WTC11 (cell line): ENCODE results near the gene RWDD4. TPM values are rescaled to one million over a fixed set of nuclear protein-coding genes. Genes with fewer than 3 reads are reported as not detected.

Source experiments
- ATAC-seq: fragments of 200-7000 bp; cut with Tn5 transposase; 2 replicates; pipeline ENCODE4 v1.10.0; 2021; ENCODE audit warnings: mild to moderate bottlenecking, moderate library complexity
- CTCF ChIA-PET: fragments of 300-600 bp; sonication (Branson Sonifier 250); formaldehyde crosslinking; loops from one replicate; lab custom pipeline; 2021; ENCODE audit warnings: antibody characterized with exemption; lab: Charles Lee
- POLR2A ChIA-PET: fragments of 350-600 bp; sonication (Branson Sonifier 250); formaldehyde crosslinking; loops from one replicate; lab custom pipeline; 2021; ENCODE audit warnings: antibody characterized with exemption; lab: Charles Lee
- DNase-seq: peaks from one replicate; pipeline ENCODE4 v3.0.0; 2021; ENCODE audit warnings: low spot score
- H3K27ac Mint-ChIP-seq: 2 replicates; pipeline ENCODE4 v1.8.0; 2021; ENCODE audit warnings: mixed read lengths
- H3K27me3 Mint-ChIP-seq: 2 replicates; pipeline ENCODE4 v1.8.0; 2021; ENCODE audit warnings: low read depth, mild to moderate bottlenecking, moderate library complexity, mixed read lengths
- H3K36me3 Mint-ChIP-seq: 2 replicates; pipeline ENCODE4 v1.8.0; 2021; ENCODE audit warnings: mixed read lengths
- H3K4me1 Mint-ChIP-seq: 2 replicates; pipeline ENCODE4 v1.8.0; 2022; ENCODE audit warnings: mixed read lengths
- H3K4me3 Mint-ChIP-seq: 2 replicates; pipeline ENCODE4 v1.8.0; 2021; ENCODE audit warnings: mild to moderate bottlenecking, moderate library complexity, mixed read lengths
- H3K9me3 Mint-ChIP-seq: 2 replicates; pipeline ENCODE4 v1.8.0; 2021; ENCODE audit warnings: mixed read lengths
- AFF4 ChIP-seq: sonication (generic); formaldehyde crosslinking; IDR thresholded peaks from 2 replicates; pipeline ENCODE4 v1.8.1; 2023; ENCODE audit warnings: mild to moderate bottlenecking, missing genetic modification reagents, borderline replicate concordance
- CBFB ChIP-seq: sonication (generic); formaldehyde crosslinking; IDR thresholded peaks from 2 replicates; pipeline ENCODE4 v1.8.1; 2022; ENCODE audit warnings: mild to moderate bottlenecking, low read depth, missing genetic modification reagents
- CREB1 ChIP-seq: sonication (generic); formaldehyde crosslinking; IDR thresholded peaks from 2 replicates; pipeline ENCODE4 v1.8.0; 2023; ENCODE audit warnings: mild to moderate bottlenecking, missing genetic modification reagents
- ELF4 ChIP-seq: sonication (generic); formaldehyde crosslinking; IDR thresholded peaks from 2 replicates; pipeline ENCODE4 v1.8.1; 2022; ENCODE audit warnings: low read depth, mild to moderate bottlenecking, moderate library complexity, missing genetic modification reagents
- ETV6 ChIP-seq: sonication (generic); formaldehyde crosslinking; IDR thresholded peaks from 2 replicates; pipeline ENCODE4 v1.8.1; 2022; ENCODE audit warnings: mild to moderate bottlenecking, missing genetic modification reagents
- HMGXB4 ChIP-seq: sonication (generic); formaldehyde crosslinking; IDR thresholded peaks from 2 replicates; pipeline ENCODE4 v1.8.1; 2023; ENCODE audit warnings: mild to moderate bottlenecking, moderate library complexity, missing genetic modification reagents
- NR3C1 ChIP-seq: sonication (generic); formaldehyde crosslinking; conservative IDR thresholded peaks from 2 replicates; pipeline ENCODE4 v1.8.1; 2023; ENCODE audit warnings: low read depth, mild to moderate bottlenecking, missing genetic modification reagents
- RELA ChIP-seq: sonication (generic); formaldehyde crosslinking; IDR thresholded peaks from 2 replicates; pipeline ENCODE4 v1.8.1; 2022; ENCODE audit warnings: missing genetic modification reagents, mild to moderate bottlenecking, borderline replicate concordance
- STAT6 ChIP-seq: sonication (generic); formaldehyde crosslinking; conservative IDR thresholded peaks from 2 replicates; pipeline ENCODE4 v1.8.1; 2023; ENCODE audit warnings: mild to moderate bottlenecking, low read depth, missing genetic modification reagents, moderate library complexity
- TEAD4 ChIP-seq: sonication (generic); formaldehyde crosslinking; IDR thresholded peaks from 2 replicates; pipeline ENCODE4 v1.8.0; 2022; ENCODE audit warnings: mild to moderate bottlenecking, missing genetic modification reagents
- USF1 ChIP-seq: sonication (generic); formaldehyde crosslinking; IDR thresholded peaks from 2 replicates; pipeline ENCODE4 v1.8.0; 2022; ENCODE audit warnings: mild to moderate bottlenecking, missing genetic modification reagents
- ZBTB43 ChIP-seq: sonication (generic); formaldehyde crosslinking; IDR thresholded peaks from 2 replicates; pipeline ENCODE4 v1.8.1; 2023; ENCODE audit warnings: mild to moderate bottlenecking, missing genetic modification reagents
- ZMAT4 ChIP-seq: fragments of 250-450 bp; sonication (Bioruptor Pico); IDR thresholded peaks from 2 replicates; pipeline ENCODE4 v1.9.0; 2021; ENCODE audit warnings: mild to moderate bottlenecking
- ZNF281 ChIP-seq: sonication (generic); formaldehyde crosslinking; IDR thresholded peaks from 2 replicates; pipeline ENCODE4 v1.8.0; 2023; ENCODE audit warnings: mild to moderate bottlenecking, missing genetic modification reagents
- ZNF416 ChIP-seq: fragments of 250-450 bp; sonication (Bioruptor Pico); IDR thresholded peaks from 2 replicates; pipeline ENCODE4 v1.9.0; 2021; ENCODE audit warnings: mild to moderate bottlenecking, inconsistent platforms
- ZNF512 ChIP-seq: sonication (generic); formaldehyde crosslinking; IDR thresholded peaks from 2 replicates; pipeline ENCODE4 v1.8.1; 2022; ENCODE audit warnings: missing genetic modification reagents, borderline replicate concordance
- ZNF671 ChIP-seq: fragments of 250-450 bp; sonication (Bioruptor Pico); IDR thresholded peaks from 2 replicates; pipeline ENCODE4 v1.8.0; 2021; ENCODE audit warnings: mild to moderate bottlenecking
- total RNA-seq: library from RNA; stranded (reverse); gene quantifications from 3 replicates; pipeline ENCODE4 v1.2.3, GENCODE V29; 2021

Gene RWDD4
- total RNA-seq, 1 experiment from 2014 or later, result 17.8 TPM

GRCh38 chr4:183626168-183626567, 32.8 kb downstream of the RWDD4 start:
- Mint-ChIP-seq H3K4me1 (no peaks in the 10 kb centered on the region), H3K9me3 (no peaks in the 10 kb centered on the region), H3K36me3 (no peaks in the 10 kb centered on the region), H3K4me3 (no peak overlapping the region), H3K27me3 (no peaks in the 10 kb centered on the region; the same call in 1 of the 2 replicates), H3K27ac (no peak overlapping the region)
- CTCF ChIA-PET, result interaction anchor here (0.9 kb wide), 1 partner anchor 26 kb away, joined by 3 read pairs; no protein-coding TSS in a partner anchor
- ATAC-seq, result no peak
- no peak for DNase-seq
- POLR2A ChIA-PET, result no interaction called here
- TF ChIP-seq ZMAT4 (CRISPR knock-in tag) (no peak), HMGXB4 (CRISPR knock-in tag) (no peak), ETV6 (no peak), CBFB (CRISPR knock-in tag) (no peak), TEAD4 (CRISPR knock-in tag) (no peak), CREB1 (no peak), ZNF512 (CRISPR knock-in tag) (no peak), ZNF671 (no peak), ZNF281 (CRISPR knock-in tag) (no peak), NR3C1 (CRISPR knock-in tag) (no peak), ZBTB43 (no peak), USF1 (CRISPR knock-in tag) (no peak), ZNF416 (no peak), AFF4 (CRISPR knock-in tag) (no peak), ELF4 (CRISPR knock-in tag) (no peak), RELA (CRISPR knock-in tag) (no peak), STAT6 (CRISPR knock-in tag) (no peak)
